Panc1 (cell line): Measurements from ENCODE around the gene PTPRH. TPM values are rescaled to one million over a fixed set of nuclear protein-coding genes. Genes with fewer than 3 reads are reported as not detected.

Experiments used
- ATAC-seq: fragments of 200-7000 bp; cut with Tn5 transposase; 2 replicates; pipeline ENCODE4 v1.9.1; 2020; ENCODE audit warnings: mild to moderate bottlenecking, moderate library complexity
- BruUV-seq: library from RNA; stranded (reverse); fragments of 400-500 nt; replicated peaks from 2 replicates; lab custom pipeline; 2021; lab: Mats Ljungman, UMichigan
- CTCF ChIA-PET: fragments of 300-600 bp; sonication (Branson Sonifier 250); formaldehyde crosslinking; loops from one replicate; lab custom pipeline; 2022; ENCODE audit warnings: antibody characterized with exemption; lab: Charles Lee
- POLR2A ChIA-PET: fragments of 300-600 bp; sonication (Branson Sonifier 250); formaldehyde crosslinking; loops from one replicate; lab custom pipeline; 2022; ENCODE audit warnings: antibody characterized with exemption; lab: Charles Lee
- DNase-seq: peaks from one replicate; pipeline ENCODE4 v3.0.0-alpha.2; 2010; ENCODE audit warnings: low read depth, low spot score
- H3K27ac ChIP-seq: 2 replicates; pipeline ENCODE4 v1.5.1; 2011; ENCODE audit warnings: mild to moderate bottlenecking, low read length, inconsistent platforms
- H3K27me3 ChIP-seq: fragments of 200-500 bp; sonication (Bioruptor generic); 2 replicates; pipeline ENCODE4 v1.6.0; 2014; ENCODE audit warnings: low read length, inconsistent platforms; ENCODE audit not compliant: control insufficient read depth, insufficient read depth
- H3K36me3 ChIP-seq: fragments of 200-500 bp; sonication (Bioruptor generic); 2 replicates; pipeline ENCODE4 v1.5.1; 2014; ENCODE audit warnings: inconsistent platforms, mild to moderate bottlenecking, low read length, moderate library complexity; ENCODE audit not compliant: control insufficient read depth, insufficient read depth
- H3K4me1 ChIP-seq: 2 replicates; pipeline ENCODE4 v1.5.1; 2011; ENCODE audit warnings: inconsistent platforms, mild to moderate bottlenecking, low read length, moderate library complexity; ENCODE audit not compliant: control insufficient read depth, insufficient read depth
- H3K4me3 ChIP-seq, 2 experiments: 2 replicates each; pipeline ENCODE4 v1.5.1; 2011 to 2012; ENCODE audit warnings: low read depth in 2 of 2, low read length in 2 of 2, mild to moderate bottlenecking in 2 of 2, inconsistent platforms in 1 of 2, moderate library complexity in 1 of 2
- H3K9me3 ChIP-seq: fragments of 200-500 bp; sonication (Bioruptor generic); 2 replicates; pipeline ENCODE4 v1.5.1; 2014; ENCODE audit warnings: low read depth, mild to moderate bottlenecking, inconsistent platforms, low read length, moderate library complexity; ENCODE audit not compliant: control insufficient read depth, insufficient read depth
- POLR2AphosphoS5 ChIP-seq: IDR thresholded peaks from 2 replicates; pipeline ENCODE4 v1.6.1; 2012; ENCODE audit warnings: mild to moderate bottlenecking, low read depth, low read length, moderate library complexity
- SIN3A ChIP-seq: IDR thresholded peaks from 2 replicates; pipeline ENCODE4 v1.6.1; 2012; ENCODE audit warnings: low read depth, mild to moderate bottlenecking, low read length, moderate library complexity, borderline replicate concordance; ENCODE audit not compliant: insufficient read depth
- TCF7L2 ChIP-seq: IDR thresholded peaks from 2 replicates; pipeline ENCODE4 v1.6.1; 2011; ENCODE audit warnings: mild to moderate bottlenecking, low read depth, low read length, inconsistent platforms
- in situ Hi-C: cut with HindIII; loops from 2 replicates; pipeline ENCODE4 v1.10.0; 2016; ENCODE audit warnings: low sequenced_read_pairs, low pct_unique_long_range_greater_than_20kb
- intact Hi-C: fragments of 100-400 bp; cut with micrococcal nuclease; formaldehyde crosslinking; loops from one replicate; pipeline ENCODE4 v1.10.0; 2022; ENCODE audit not compliant: unreplicated experiment
- total RNA-seq: library from RNA; stranded (reverse); gene quantifications from one replicate; pipeline ENCODE4 v1.2.1, GENCODE V29; 2021; ENCODE audit not compliant: unreplicated experiment
- TF ChIP-seq, protein P1 (sequence below): fragments of 450-650 bp; IDR thresholded peaks from 2 replicates; pipeline ENCODE4 v1.5.1; 2017; ENCODE audit warnings: mild to moderate bottlenecking
- TF ChIP-seq, protein P2 (sequence below), 2 experiments: IDR thresholded peaks; 2 replicates each; pipeline ENCODE4 v1.6.1; 2011 to 2012; ENCODE audit warnings: low read depth in 2 of 2, control low read depth in 1 of 2, low read length in 1 of 2, mild to moderate bottlenecking in 1 of 2, moderate library complexity in 1 of 2; ENCODE audit not compliant: insufficient read depth in 1 of 2

The PTPRH gene
- total RNA-seq, 1 experiment from 2014 or later: 42.8 TPM

DNA sequence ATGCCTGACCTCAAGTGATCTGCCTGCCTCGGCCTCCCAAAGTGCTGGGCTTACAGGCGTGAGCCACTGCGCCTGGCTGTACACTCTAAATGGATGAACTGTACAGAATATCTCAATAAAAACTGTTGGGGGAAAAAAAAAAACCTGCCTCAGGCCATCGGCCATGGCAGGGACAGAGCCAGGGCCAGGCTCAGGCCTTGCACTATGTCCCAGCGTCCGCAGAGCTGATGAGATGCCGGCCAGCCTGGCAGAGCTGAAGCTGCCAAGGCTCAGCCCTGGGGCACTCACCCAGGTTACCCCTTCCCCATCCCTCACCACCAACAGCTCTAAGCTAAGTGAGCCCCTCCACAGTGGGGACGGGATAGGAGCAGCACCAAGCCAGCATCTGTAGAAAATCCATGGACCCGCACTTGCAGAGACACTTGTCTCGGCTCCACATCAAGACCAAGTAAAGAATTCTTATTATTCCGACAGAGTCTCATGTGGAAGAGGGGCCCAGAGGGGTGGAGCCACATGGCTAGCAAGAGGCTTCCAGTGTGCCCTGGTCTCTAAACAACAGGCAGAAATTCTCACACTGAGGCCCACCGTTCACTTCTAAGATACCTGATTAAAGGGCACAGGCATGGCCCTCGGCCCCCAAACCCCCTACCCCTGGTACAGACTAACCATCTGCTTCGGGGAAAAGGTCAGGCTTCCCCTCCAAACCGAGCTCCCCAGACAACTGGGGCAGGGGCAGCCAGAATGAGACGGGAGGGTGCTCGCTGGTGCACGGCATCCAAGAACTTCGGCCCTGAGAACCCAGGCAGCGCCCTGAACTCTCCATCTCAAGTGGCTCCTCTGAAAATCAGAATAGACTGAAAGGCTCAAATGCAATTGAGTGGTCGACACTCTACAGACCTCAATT lies 43.7 kb upstream of the PTPRH start:
- ChIA-PET POLR2A (no interaction called here), CTCF (interaction anchor here (0.7 kb wide), 1 partner anchor 233 kb away, joined by 3 read pairs; no protein-coding TSS in a partner anchor)
- Histone ChIP-seq H3K4me3 (no peak overlapping the region), H3K27ac (no peak overlapping the region), H3K27me3 (no peaks in the 10 kb centered on the region), H3K36me3 (peaks cover 4% of the 10 kb centered on the region; the same call in 1 of the 2 replicates), H3K9me3 (no peaks in the 10 kb centered on the region), H3K4me1 (peaks cover 40% of the 10 kb centered on the region)
- in situ Hi-C loops (no loop called here), intact Hi-C loops (no loop called here)
- DNase-seq: no peak
- TF ChIP-seq, protein P1, sequence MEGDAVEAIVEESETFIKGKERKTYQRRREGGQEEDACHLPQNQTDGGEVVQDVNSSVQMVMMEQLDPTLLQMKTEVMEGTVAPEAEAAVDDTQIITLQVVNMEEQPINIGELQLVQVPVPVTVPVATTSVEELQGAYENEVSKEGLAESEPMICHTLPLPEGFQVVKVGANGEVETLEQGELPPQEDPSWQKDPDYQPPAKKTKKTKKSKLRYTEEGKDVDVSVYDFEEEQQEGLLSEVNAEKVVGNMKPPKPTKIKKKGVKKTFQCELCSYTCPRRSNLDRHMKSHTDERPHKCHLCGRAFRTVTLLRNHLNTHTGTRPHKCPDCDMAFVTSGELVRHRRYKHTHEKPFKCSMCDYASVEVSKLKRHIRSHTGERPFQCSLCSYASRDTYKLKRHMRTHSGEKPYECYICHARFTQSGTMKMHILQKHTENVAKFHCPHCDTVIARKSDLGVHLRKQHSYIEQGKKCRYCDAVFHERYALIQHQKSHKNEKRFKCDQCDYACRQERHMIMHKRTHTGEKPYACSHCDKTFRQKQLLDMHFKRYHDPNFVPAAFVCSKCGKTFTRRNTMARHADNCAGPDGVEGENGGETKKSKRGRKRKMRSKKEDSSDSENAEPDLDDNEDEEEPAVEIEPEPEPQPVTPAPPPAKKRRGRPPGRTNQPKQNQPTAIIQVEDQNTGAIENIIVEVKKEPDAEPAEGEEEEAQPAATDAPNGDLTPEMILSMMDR: no peak
- TF ChIP-seq POLR2AphosphoS5: no peak
- TF ChIP-seq TCF7L2: no peak
- TF ChIP-seq, protein P2, sequence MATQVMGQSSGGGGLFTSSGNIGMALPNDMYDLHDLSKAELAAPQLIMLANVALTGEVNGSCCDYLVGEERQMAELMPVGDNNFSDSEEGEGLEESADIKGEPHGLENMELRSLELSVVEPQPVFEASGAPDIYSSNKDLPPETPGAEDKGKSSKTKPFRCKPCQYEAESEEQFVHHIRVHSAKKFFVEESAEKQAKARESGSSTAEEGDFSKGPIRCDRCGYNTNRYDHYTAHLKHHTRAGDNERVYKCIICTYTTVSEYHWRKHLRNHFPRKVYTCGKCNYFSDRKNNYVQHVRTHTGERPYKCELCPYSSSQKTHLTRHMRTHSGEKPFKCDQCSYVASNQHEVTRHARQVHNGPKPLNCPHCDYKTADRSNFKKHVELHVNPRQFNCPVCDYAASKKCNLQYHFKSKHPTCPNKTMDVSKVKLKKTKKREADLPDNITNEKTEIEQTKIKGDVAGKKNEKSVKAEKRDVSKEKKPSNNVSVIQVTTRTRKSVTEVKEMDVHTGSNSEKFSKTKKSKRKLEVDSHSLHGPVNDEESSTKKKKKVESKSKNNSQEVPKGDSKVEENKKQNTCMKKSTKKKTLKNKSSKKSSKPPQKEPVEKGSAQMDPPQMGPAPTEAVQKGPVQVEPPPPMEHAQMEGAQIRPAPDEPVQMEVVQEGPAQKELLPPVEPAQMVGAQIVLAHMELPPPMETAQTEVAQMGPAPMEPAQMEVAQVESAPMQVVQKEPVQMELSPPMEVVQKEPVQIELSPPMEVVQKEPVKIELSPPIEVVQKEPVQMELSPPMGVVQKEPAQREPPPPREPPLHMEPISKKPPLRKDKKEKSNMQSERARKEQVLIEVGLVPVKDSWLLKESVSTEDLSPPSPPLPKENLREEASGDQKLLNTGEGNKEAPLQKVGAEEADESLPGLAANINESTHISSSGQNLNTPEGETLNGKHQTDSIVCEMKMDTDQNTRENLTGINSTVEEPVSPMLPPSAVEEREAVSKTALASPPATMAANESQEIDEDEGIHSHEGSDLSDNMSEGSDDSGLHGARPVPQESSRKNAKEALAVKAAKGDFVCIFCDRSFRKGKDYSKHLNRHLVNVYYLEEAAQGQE (IDR thresholded peaks at IDR 0.05; ENCODE audit: insufficient read depth in 1 of 2, low read depth in 2 of 2, low read length in 1 of 2): no peak
- BruUV-seq: no TSS peak
- ATAC-seq: no peak

DNA sequence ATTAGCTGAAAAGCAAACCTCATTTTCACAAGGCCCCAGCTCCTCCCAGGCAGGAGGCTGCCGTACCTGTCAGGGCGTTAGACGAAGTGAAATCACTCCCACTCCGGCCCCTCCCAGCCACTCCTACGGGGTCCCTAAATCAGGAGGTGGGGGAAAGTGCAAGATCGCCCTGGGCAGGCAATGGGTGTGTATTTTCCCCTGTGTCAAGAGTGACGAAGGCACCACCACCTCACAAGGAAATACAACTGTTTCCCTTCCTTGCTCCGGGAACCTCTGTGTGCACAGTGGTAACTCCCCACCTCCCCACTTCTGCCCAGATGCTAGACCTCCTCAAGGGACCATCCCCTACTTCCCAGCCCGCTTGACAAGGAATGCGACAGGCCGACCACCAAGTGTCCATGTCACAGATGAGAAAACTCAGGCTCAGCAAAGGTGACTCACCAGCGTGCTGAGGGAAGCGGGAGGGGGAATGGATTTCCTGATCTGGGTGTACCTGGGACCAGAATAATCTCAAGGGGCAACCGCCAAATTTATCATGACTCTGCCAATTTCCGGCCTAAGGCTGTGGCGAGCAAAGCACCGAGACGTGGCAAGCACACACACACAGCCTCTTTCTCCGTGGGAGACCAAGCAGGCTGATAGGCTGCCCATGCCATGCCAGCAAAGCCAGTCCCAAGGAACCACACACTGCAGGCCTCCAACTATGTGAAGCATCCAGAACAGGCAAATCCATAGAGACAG lies 42.2 kb upstream of the PTPRH start:
- DNase-seq (no peak), ATAC-seq (no peak)
- CTCF ChIA-PET: no interaction called here
- H3K27ac ChIP-seq: no peak overlapping the region
- peaks cover 46% of the 10 kb centered on the region for H3K4me1 ChIP-seq
- no peaks in the 10 kb centered on the region for H3K27me3 ChIP-seq
- no TSS peak for BruUV-seq
- no peak overlapping the region for H3K4me3 ChIP-seq
- intact Hi-C loops: no loop called here
- no peaks in the 10 kb centered on the region for H3K36me3 ChIP-seq
- TF ChIP-seq, protein P2 (IDR thresholded peaks at IDR 0.05; ENCODE audit: insufficient read depth in 1 of 2, low read depth in 2 of 2, low read length in 1 of 2): no peak
- TF ChIP-seq POLR2AphosphoS5: no peak
- TF ChIP-seq, protein P1: no peak
- TF ChIP-seq TCF7L2: no peak
- TF ChIP-seq SIN3A: no peak
- POLR2A ChIA-PET: no interaction called here
- in situ Hi-C loops: no loop called here
- no peaks in the 10 kb centered on the region for H3K9me3 ChIP-seq
